OCI-LY1 (cell line): Measurements from ENCODE around the gene GALNT10.

Experiments
- CTCF ChIP-seq: fragments of 200-600 bp; sonication (generic), shearing (Covaris generic); IDR thresholded peaks from 2 replicates; pipeline ENCODE4 v1.5.1; 2017; ENCODE audit warnings: mild to moderate bottlenecking, antibody characterized with exemption, low read length, moderate library complexity, mixed read lengths
- EZH2 ChIP-seq: fragments of 200-600 bp; sonication (generic), shearing (Covaris generic); IDR thresholded peaks from 2 replicates; pipeline ENCODE4 v1.8.0; 2017; ENCODE audit warnings: borderline replicate concordance, mixed run types, mild to moderate bottlenecking, antibody characterized with exemption, low read length, moderate library complexity, mixed read lengths

GRCh38 chr5:154437281-154437965, 246.9 kb downstream of the GALNT10 start:
- TF ChIP-seq CTCF: no peak
- no peak for TF ChIP-seq EZH2
